Measurements from ENCODE around the gene TCF4.

DNA sequence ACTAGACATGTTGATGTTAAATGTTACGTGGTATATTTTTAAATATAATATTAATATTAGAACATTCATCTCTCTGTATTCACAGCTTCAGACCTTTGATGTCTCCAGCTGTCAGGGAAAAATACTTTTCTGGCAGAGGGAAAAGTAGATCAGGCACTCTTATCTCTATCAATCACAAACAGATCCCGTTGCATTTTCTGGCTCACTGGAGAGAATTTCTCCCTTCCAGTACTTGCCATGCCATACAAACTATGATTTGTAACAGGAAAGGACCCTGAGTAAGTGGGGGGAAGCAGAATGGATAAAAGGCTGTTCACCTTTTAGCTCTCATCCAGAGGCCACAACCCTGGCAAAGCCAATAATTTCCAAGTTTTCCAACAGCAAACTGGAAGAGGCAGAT is 158.0 kb downstream of the TCF4 start:
- TF ChIP-seq, protein P1, sequence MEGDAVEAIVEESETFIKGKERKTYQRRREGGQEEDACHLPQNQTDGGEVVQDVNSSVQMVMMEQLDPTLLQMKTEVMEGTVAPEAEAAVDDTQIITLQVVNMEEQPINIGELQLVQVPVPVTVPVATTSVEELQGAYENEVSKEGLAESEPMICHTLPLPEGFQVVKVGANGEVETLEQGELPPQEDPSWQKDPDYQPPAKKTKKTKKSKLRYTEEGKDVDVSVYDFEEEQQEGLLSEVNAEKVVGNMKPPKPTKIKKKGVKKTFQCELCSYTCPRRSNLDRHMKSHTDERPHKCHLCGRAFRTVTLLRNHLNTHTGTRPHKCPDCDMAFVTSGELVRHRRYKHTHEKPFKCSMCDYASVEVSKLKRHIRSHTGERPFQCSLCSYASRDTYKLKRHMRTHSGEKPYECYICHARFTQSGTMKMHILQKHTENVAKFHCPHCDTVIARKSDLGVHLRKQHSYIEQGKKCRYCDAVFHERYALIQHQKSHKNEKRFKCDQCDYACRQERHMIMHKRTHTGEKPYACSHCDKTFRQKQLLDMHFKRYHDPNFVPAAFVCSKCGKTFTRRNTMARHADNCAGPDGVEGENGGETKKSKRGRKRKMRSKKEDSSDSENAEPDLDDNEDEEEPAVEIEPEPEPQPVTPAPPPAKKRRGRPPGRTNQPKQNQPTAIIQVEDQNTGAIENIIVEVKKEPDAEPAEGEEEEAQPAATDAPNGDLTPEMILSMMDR (IDR thresholded peaks at IDR 0.05), result no peak
- no peak for TF ChIP-seq POLR2A (IDR thresholded peaks at IDR 0.05)
